CD4-positive, alpha-beta T cell (primary cell): ENCODE results near the gene IQCM. TPM values are rescaled to one million over a fixed set of nuclear protein-coding genes. Genes with fewer than 3 reads are reported as not detected.

Experiments used
- ATAC-seq: fragments of 200-7000 bp; cut with Tn5 transposase; one replicate; pipeline ENCODE4 v1.10.0; 2022; ENCODE audit warnings: mild to moderate bottlenecking; ENCODE audit not compliant: poor library complexity
- CTCF ChIA-PET: fragments of 350-600 bp; sonication (Branson Sonifier 250); formaldehyde crosslinking; loops from one replicate; lab custom pipeline; 2021; ENCODE audit warnings: antibody characterized with exemption, inconsistent platforms; lab: Charles Lee
- POLR2A ChIA-PET: fragments of 350-600 bp; sonication (Branson Sonifier 250); formaldehyde crosslinking; loops from one replicate; lab custom pipeline; 2021; ENCODE audit warnings: antibody characterized with exemption, inconsistent platforms; lab: Charles Lee
- DNase-seq, 14 experiments: peaks; one replicate each; pipeline ENCODE4 v3.0.0-alpha.2; 2013 to 2020; ENCODE audit warnings: mixed read lengths in 2 of 14
- H3K27ac ChIP-seq, 2 donors: one replicate each; pipeline versions ENCODE4 v1.5.1 to v1.7.0; 2013; ENCODE audit warnings: low read length in 2 of 2, low read depth in 1 of 2, mild to moderate bottlenecking in 1 of 2
- H3K27me3 ChIP-seq, 2 experiments: 1 replicate in 1 of 2; 2 replicates in 1 of 2; pipeline versions ENCODE4 v1.6.1 to v1.7.0; 2013; ENCODE audit warnings: low read length in 2 of 2, control low read depth in 1 of 2, mild to moderate bottlenecking in 1 of 2, moderate library complexity in 1 of 2; ENCODE audit not compliant: insufficient read depth in 2 of 2, control insufficient read depth in 1 of 2
- H3K36me3 ChIP-seq: one replicate; pipeline ENCODE4 v1.6.1; 2013; ENCODE audit warnings: low read length, control low read depth; ENCODE audit not compliant: insufficient read depth
- H3K4me1 ChIP-seq: one replicate; pipeline ENCODE4 v1.6.1; 2013; ENCODE audit warnings: low read length, control low read depth; ENCODE audit not compliant: insufficient read depth
- H3K4me3 ChIP-seq: one replicate; pipeline ENCODE4 v1.5.1; 2013; ENCODE audit warnings: mild to moderate bottlenecking, low read length, moderate library complexity
- H3K9me3 ChIP-seq, 2 experiments: 1 replicate in 1 of 2; 2 replicates in 1 of 2; pipeline versions ENCODE4 v1.6.1 to v1.7.0; 2013; ENCODE audit warnings: low read length in 2 of 2, mild to moderate bottlenecking in 2 of 2, control low read depth in 1 of 2, moderate library complexity in 1 of 2; ENCODE audit not compliant: control insufficient read depth in 1 of 2, insufficient read depth in 1 of 2
- H3K27ac Mint-ChIP-seq: one replicate; pipeline ENCODE4 v1.8.0; 2020; ENCODE audit warnings: mixed read lengths
- H3K27me3 Mint-ChIP-seq: one replicate; pipeline ENCODE4 v1.8.0; 2021; ENCODE audit warnings: mixed read lengths
- H3K36me3 Mint-ChIP-seq: one replicate; pipeline ENCODE4 v1.8.0; 2021; ENCODE audit warnings: low read depth, mixed read lengths
- H3K4me1 Mint-ChIP-seq: one replicate; pipeline ENCODE4 v1.8.0; 2021; ENCODE audit warnings: low read depth, mixed read lengths
- H3K4me3 Mint-ChIP-seq: one replicate; pipeline ENCODE4 v1.8.0; 2020; ENCODE audit warnings: mild to moderate bottlenecking, mixed read lengths
- H3K9me3 Mint-ChIP-seq: one replicate; pipeline ENCODE4 v1.8.0; 2020; ENCODE audit warnings: mixed read lengths
- CTCF ChIP-seq: fragments of 200-600 bp; IDR thresholded peaks from one replicate; pipeline ENCODE4 v1.8.0; 2022; ENCODE audit warnings: antibody characterized with exemption, mild to moderate bottlenecking
- intact Hi-C, 2 experiments: fragments of 100-400 bp; cut with DNase I in 1 of 2; cut with micrococcal nuclease in 1 of 2; formaldehyde crosslinking; loops; one replicate each; pipeline versions ENCODE4 v1.15.1 to v1.9.0; 2023 to 2025; cut with DNase I, micrococcal nuclease
- total RNA-seq, 174 experiments: library from RNA in 2 of 174; stranded (reverse) in 2 of 174; gene quantifications; one replicate each; pipeline ENCODE4 v1.2.3 and lab custom pipeline; 2021 to 2026

The IQCM gene
- total RNA-seq, 2 experiments from 2014 or later: not detected

- H3K4me3 ChIP-seq: no peak overlapping the region
- no peak overlapping the region for H3K4me3 Mint-ChIP-seq
- no peaks in the 10 kb centered on the region for H3K36me3 Mint-ChIP-seq
- no peaks in the 10 kb centered on the region for H3K9me3 Mint-ChIP-seq
- DNase-seq (no peak), ATAC-seq (no peak)
- no peaks in the 10 kb centered on the region for H3K36me3 ChIP-seq
- ChIA-PET CTCF (no interaction called here), POLR2A (no interaction called here)
- H3K27ac Mint-ChIP-seq: no peak overlapping the region
- TF ChIP-seq CTCF: no peak
- no peaks in the 10 kb centered on the region for H3K4me1 ChIP-seq
- no peak overlapping the region for H3K27ac ChIP-seq
- H3K27me3 Mint-ChIP-seq: no peaks in the 10 kb centered on the region
- no peaks in the 10 kb centered on the region for H3K9me3 ChIP-seq
- no peaks in the 10 kb centered on the region for H3K4me1 Mint-ChIP-seq
- intact Hi-C loops: no loop called here
- no peaks in the 10 kb centered on the region for H3K27me3 ChIP-seq
Measured at GRCh38 chr4:149749784-149750183, 65.9 kb downstream of the IQCM start.

GRCh38 chr4:149747646-149748045 lies 68.0 kb downstream of the IQCM start:
- Histone ChIP-seq H3K4me3 (no peak overlapping the region), H3K27me3 (no peaks in the 10 kb centered on the region), H3K27ac (no peak overlapping the region), H3K4me1 (no peaks in the 10 kb centered on the region), H3K9me3 (no peaks in the 10 kb centered on the region), H3K36me3 (no peaks in the 10 kb centered on the region)
- H3K36me3 Mint-ChIP-seq: no peaks in the 10 kb centered on the region
- no peaks in the 10 kb centered on the region for H3K9me3 Mint-ChIP-seq
- CTCF ChIA-PET: no interaction called here
- no peak for TF ChIP-seq CTCF
- no peak for DNase-seq
- H3K4me1 Mint-ChIP-seq: no peaks in the 10 kb centered on the region
- POLR2A ChIA-PET: no interaction called here
- H3K27me3 Mint-ChIP-seq: no peaks in the 10 kb centered on the region
- intact Hi-C loops: no loop called here
- no peak overlapping the region for H3K4me3 Mint-ChIP-seq
- no peak overlapping the region for H3K27ac Mint-ChIP-seq
- ATAC-seq: no peak

- H3K36me3 Mint-ChIP-seq: no peaks in the 10 kb centered on the region
- H3K27ac ChIP-seq: no peak overlapping the region
- H3K9me3 Mint-ChIP-seq: no peaks in the 10 kb centered on the region
- H3K4me3 ChIP-seq: no peak overlapping the region
- H3K27me3 Mint-ChIP-seq: no peaks in the 10 kb centered on the region
- ChIA-PET POLR2A (no interaction called here), CTCF (no interaction called here)
- H3K4me1 ChIP-seq: no peaks in the 10 kb centered on the region
- ATAC-seq (no peak), DNase-seq (no peak)
- H3K27ac Mint-ChIP-seq: no peak overlapping the region
- intact Hi-C loops: no loop called here
- no peaks in the 10 kb centered on the region for H3K4me1 Mint-ChIP-seq
- no peak for TF ChIP-seq CTCF
- H3K27me3 ChIP-seq: no peaks in the 10 kb centered on the region
- no peak overlapping the region for H3K4me3 Mint-ChIP-seq
- H3K9me3 ChIP-seq: no peaks in the 10 kb centered on the region
- H3K36me3 ChIP-seq: no peaks in the 10 kb centered on the region
Measured at GRCh38 chr4:149746276-149746675, 69.4 kb downstream of the IQCM start.
